B cell (primary cell): ENCODE data around the gene ADAM12. TPM values are rescaled to one million over a fixed set of nuclear protein-coding genes. Genes with fewer than 3 reads are reported as not detected.

Experiments
- ATAC-seq: fragments of 200-7000 bp; cut with Tn5 transposase; one replicate; pipeline ENCODE4 v1.10.0; 2021; ENCODE audit warnings: low read depth, mild to moderate bottlenecking, moderate number of reproducible peaks, moderate library complexity
- CTCF ChIA-PET: fragments of 350-600 bp; sonication (Branson Sonifier 250); formaldehyde crosslinking; loops from one replicate; lab custom pipeline; 2021; ENCODE audit warnings: antibody characterized with exemption, inconsistent platforms; lab: Charles Lee
- POLR2A ChIA-PET: fragments of 350-600 bp; sonication (Branson Sonifier 250); formaldehyde crosslinking; loops from one replicate; lab custom pipeline; 2021; ENCODE audit warnings: antibody characterized with exemption; lab: Charles Lee
- DNase-seq: peaks from one replicate; pipeline ENCODE4 v3.0.0; 2013
- H2AFZ ChIP-seq: 2 replicates; pipeline ENCODE4 v1.6.1; 2012; ENCODE audit warnings: mild to moderate bottlenecking, low read depth, low read length; ENCODE audit not compliant: insufficient read depth, poor library complexity, severe bottlenecking
- H3K27ac ChIP-seq, 2 donors: 1 replicate in 1 of 2; 2 replicates in 1 of 2; pipeline ENCODE4 v1.5.1; 2012 to 2013; ENCODE audit warnings: low read length in 2 of 2, mild to moderate bottlenecking in 2 of 2, moderate library complexity in 1 of 2
- H3K27me3 ChIP-seq, 4 experiments: fragments of 200-600 bp in 1 of 4; sonication (generic) in 1 of 4; replicated peaks in 1 of 4; 1 replicate in 2 of 4; 2 replicates in 2 of 4; pipeline versions ENCODE4 v1.6.1 to v1.7.0; 2013 to 2016; ENCODE audit warnings: low read length in 3 of 4, mild to moderate bottlenecking in 2 of 4, mixed read lengths in 1 of 4, moderate library complexity in 1 of 4; ENCODE audit not compliant: insufficient read depth in 4 of 4, control insufficient read depth in 3 of 4; ENCODE audit errors: control extremely low read depth in 1 of 4
- H3K36me3 ChIP-seq, 2 experiments: replicated peaks in 1 of 2; 1 replicate in 1 of 2; 2 replicates in 1 of 2; pipeline versions ENCODE4 v1.6.1 to v1.7.1; 2013; ENCODE audit warnings: low read length in 1 of 2; ENCODE audit not compliant: insufficient read depth in 2 of 2, control insufficient read depth in 1 of 2; ENCODE audit errors: control extremely low read depth in 1 of 2, extremely low read depth in 1 of 2
- H3K4me1 ChIP-seq, 2 donors: fragments of 200-600 bp in 1 of 2; sonication (generic) in 1 of 2; 1 replicate in 1 of 2; 2 replicates in 1 of 2; pipeline versions ENCODE4 v1.5.1 to v1.6.1; 2013 to 2017; ENCODE audit warnings: low read length in 2 of 2; ENCODE audit not compliant: control insufficient read depth in 2 of 2, insufficient read depth in 2 of 2
- H3K4me2 ChIP-seq: replicated peaks from 2 replicates; pipeline ENCODE3; 2012; ENCODE audit warnings: mild to moderate bottlenecking, low read depth, low read length; ENCODE audit not compliant: poor library complexity, severe bottlenecking
- H3K4me3 ChIP-seq, 5 experiments: fragments of 200-600 bp in 1 of 5; sonication (generic) in 1 of 5; 1 replicate in 3 of 5; 2 replicates in 2 of 5; pipeline versions ENCODE4 v1.5.1 to v1.7.0; 2011 to 2016; ENCODE audit warnings: low read length in 4 of 5, mild to moderate bottlenecking in 4 of 5, low read depth in 2 of 5, control low read depth in 1 of 5, moderate library complexity in 1 of 5; ENCODE audit not compliant: insufficient read depth in 1 of 5; ENCODE audit errors: control extremely low read depth in 1 of 5, extremely low read depth in 1 of 5
- H3K79me2 ChIP-seq: fragments of 200-600 bp; sonication (generic); one replicate; pipeline ENCODE4 v1.6.0; 2016; ENCODE audit warnings: low read length; ENCODE audit not compliant: control insufficient read depth, insufficient read depth
- H3K9ac ChIP-seq: fragments of 200-600 bp; sonication (generic); 2 replicates; pipeline ENCODE4 v1.6.1; 2017; ENCODE audit warnings: mild to moderate bottlenecking, low read length, moderate library complexity
- H3K9me3 ChIP-seq, 3 donors: one replicate each; pipeline versions ENCODE4 v1.6.1 to v1.7.1; 2013; ENCODE audit warnings: low read length in 2 of 3; ENCODE audit not compliant: control insufficient read depth in 2 of 3, insufficient read depth in 1 of 3; ENCODE audit errors: control extremely low read depth in 1 of 3
- H4K20me1 ChIP-seq: 2 replicates; pipeline ENCODE4 v1.6.0; 2012; ENCODE audit warnings: mild to moderate bottlenecking, low read length; ENCODE audit not compliant: insufficient read depth, control insufficient read depth, poor library complexity, severe bottlenecking
- H3K27ac Mint-ChIP-seq: one replicate; pipeline ENCODE4 v1.8.0; 2021; ENCODE audit warnings: mixed read lengths
- H3K27me3 Mint-ChIP-seq: one replicate; pipeline ENCODE4 v1.8.0; 2021; ENCODE audit warnings: mixed read lengths
- H3K4me1 Mint-ChIP-seq: one replicate; pipeline ENCODE4 v1.8.0; 2021; ENCODE audit warnings: mixed read lengths
- H3K4me3 Mint-ChIP-seq: one replicate; pipeline ENCODE4 v1.8.0; 2021; ENCODE audit warnings: mixed read lengths
- H3K9me3 Mint-ChIP-seq: one replicate; pipeline ENCODE4 v1.8.0; 2022; ENCODE audit warnings: mixed read lengths; ENCODE audit not compliant: insufficient read depth
- CTCF ChIP-seq: fragments of 200-600 bp; IDR thresholded peaks from one replicate; pipeline ENCODE4 v1.8.0; 2022; ENCODE audit warnings: antibody characterized with exemption, mild to moderate bottlenecking
- EZH2 ChIP-seq: IDR thresholded peaks from 2 replicates; pipeline ENCODE4 v1.6.1; 2012; ENCODE audit warnings: borderline replicate concordance, low read depth, mild to moderate bottlenecking, moderate library complexity, low read length; ENCODE audit not compliant: insufficient read depth, poor library complexity, severe bottlenecking
- WGBS: methylation state at CpG from one replicate; pipeline ENCODE4 v1.1.5; 2013; ENCODE audit warnings: missing lambda C conversion rate; ENCODE audit not compliant: insufficient coverage; 5-methylcytosine and 5-hydroxymethylcytosine counted together
- intact Hi-C: fragments of 100-400 bp; cut with micrococcal nuclease; formaldehyde crosslinking; loops from one replicate; pipeline ENCODE4 v1.10.0; 2022
- polyA plus RNA-seq: library from polyadenylated mRNA; depleted of rRNA; stranded (reverse); fragments of >200 nt; gene quantifications from 2 replicates; pipeline ENCODE4 v1.2.3, GENCODE V29; 2012
- total RNA-seq, 2 donors: library from RNA; stranded (reverse); fragments of 120-200 nt in 1 of 2; gene quantifications; 1 replicate in 1 of 2; 2 replicates in 1 of 2; pipeline versions ENCODE4 v1.2.3 to v1.2.4, GENCODE V29; 2013 to 2022

The ADAM12 gene
- total and polyA plus RNA-seq, 2 donors (not counting 1 experiment from before 2014, with no cell fraction given) = 0.01 to 0.22 TPM

GRCh38 chr10:126256864-126257263 lies 131.4 kb downstream of the ADAM12 start:
- Histone ChIP-seq H3K4me2 (no peak overlapping the region), H3K9me3 (peaks cover 0 to 8% (median 0%) of the 10 kb centered on the region in 3 donors), H3K4me3 (no peak overlapping the region), H4K20me1 (no peaks in the 10 kb centered on the region), H3K36me3 (no peaks in the 10 kb centered on the region), H3K4me1 (no peaks in the 10 kb centered on the region), H3K27ac (no peak overlapping the region), H3K9ac (no peak overlapping the region), H3K27me3 (peaks cover 0 to 5% (median 0%) of the 10 kb centered on the region in 4 experiments), H3K79me2 (no peaks in the 10 kb centered on the region), H2AFZ (no peak overlapping the region)
- Mint-ChIP-seq H3K27ac (no peak overlapping the region), H3K9me3 (peaks cover 3% of the 10 kb centered on the region), H3K4me1 (no peaks in the 10 kb centered on the region), H3K4me3 (no peak overlapping the region), H3K27me3 (peaks cover 8% of the 10 kb centered on the region)
- WGBS = 82% methylated on average over 1 of the region's 1 CpG
- POLR2A ChIA-PET = no interaction called here
- CTCF ChIA-PET = no interaction called here
- intact Hi-C loops = no loop called here
- no peak for ATAC-seq
- TF ChIP-seq CTCF (no peak), EZH2 (no peak)
- no peak for DNase-seq

- intact Hi-C loops = no loop called here
- Mint-ChIP-seq H3K9me3 (peaks cover 10% of the 10 kb centered on the region), H3K4me1 (no peaks in the 10 kb centered on the region), H3K4me3 (no peak overlapping the region), H3K27me3 (peaks cover 8% of the 10 kb centered on the region), H3K27ac (no peak overlapping the region)
- ATAC-seq (no peak), DNase-seq (no peak)
- Histone ChIP-seq H4K20me1 (no peaks in the 10 kb centered on the region), H3K27me3 (peaks cover 0 to 5% (median 0%) of the 10 kb centered on the region in 4 experiments), H3K79me2 (no peaks in the 10 kb centered on the region), H3K9ac (no peak overlapping the region), H3K4me3 (no peak overlapping the region), H3K4me1 (no peaks in the 10 kb centered on the region), H2AFZ (no peak overlapping the region), H3K9me3 (peaks cover 0 to 10% (median 0%) of the 10 kb centered on the region in 3 donors), H3K27ac (no peak overlapping the region), H3K36me3 (no peaks in the 10 kb centered on the region), H3K4me2 (no peak overlapping the region)
- TF ChIP-seq EZH2 = no peak
- TF ChIP-seq CTCF = no peak
- ChIA-PET CTCF (no interaction called here), POLR2A (no interaction called here)
- WGBS = 70% methylated on average over 2 of the region's 8 CpGs
These were observed 133.0 kb downstream of the ADAM12 start for GRCh38 chr10:126255313-126255712.
